CD1c-positive myeloid dendritic cell (primary cell): ENCODE data around the gene C10orf62.

Experiments
- DNase-seq: peaks from one replicate; pipeline ENCODE4 v3.0.0-alpha.2; 2016; ENCODE audit errors: extremely low spot score

Gene C10orf62

GRCh38 chr10:97584798-97585438 is 4.6 kb upstream of the C10orf62 start:
- DNase-seq: no peak

GRCh38 chr10:97585439-97585811 is 4.1 kb upstream of the C10orf62 start:
- DNase-seq: no peak

- DNase-seq: no peak
Measured at GRCh38 chr10:97587183-97587582, 2.3 kb upstream of the C10orf62 start.

GRCh38 chr10:97590082-97590747 is 694 bp downstream of the C10orf62 start:
- DNase-seq: no peak

GRCh38 chr10:97590748-97591495 is 1.4 kb downstream of the C10orf62 start:
- no peak for DNase-seq

GRCh38 chr10:97593421-97593820 is 3.9 kb downstream of the C10orf62 start:
- DNase-seq: no peak

GRCh38 chr10:97596101-97597082 is 6.9 kb downstream of the C10orf62 start:
- DNase-seq: no peak

GRCh38 chr10:97597778-97598177 is 8.3 kb downstream of the C10orf62 start:
- DNase-seq: no peak

- DNase-seq: no peak
Measured at GRCh38 chr10:97598407-97599271, 9.1 kb downstream of the C10orf62 start.

- no peak for DNase-seq
Measured at GRCh38 chr10:97599272-97599619, 9.7 kb downstream of the C10orf62 start.

GRCh38 chr10:97600616-97601015 is 11.1 kb downstream of the C10orf62 start:
- DNase-seq: no peak

- DNase-seq: no peak
Measured at GRCh38 chr10:97601268-97602215, 12.0 kb downstream of the C10orf62 start.

GRCh38 chr10:97607095-97607636 is 17.6 kb downstream of the C10orf62 start:
- DNase-seq: no peak

- no peak for DNase-seq
Measured at GRCh38 chr10:97608991-97609561, 19.6 kb downstream of the C10orf62 start.

GRCh38 chr10:97611473-97611872 is 22.0 kb downstream of the C10orf62 start:
- DNase-seq: no peak

GRCh38 chr10:97612386-97612785 is 22.9 kb downstream of the C10orf62 start:
- DNase-seq: peak; percentile 24

GRCh38 chr10:97618285-97618684 is 28.8 kb downstream of the C10orf62 start:
- DNase-seq: no peak

GRCh38 chr10:97618733-97619132 is 29.2 kb downstream of the C10orf62 start:
- no peak for DNase-seq

GRCh38 chr10:97623277-97623676 is 33.8 kb downstream of the C10orf62 start:
- no peak for DNase-seq
